ENCODE measurements around the gene PRKN. TPM values are rescaled to one million over a fixed set of nuclear protein-coding genes. Genes with fewer than 3 reads are reported as not detected.

The PRKN gene
- total and polyA plus RNA-seq, 9 donors, result 3.0 to 15.0 (median 9.2) TPM

GRCh38 chr6:161542346-161542980 lies 1185.1 kb downstream of the PRKN start:
- WGBS, 3 donors, result 34 to 44% (median 39%) methylated on average over 4 of the region's 4 CpGs
- TF ChIP-seq POLR2A (IDR thresholded peaks at IDR 0.05) (no peak), EP300 (IDR thresholded peaks at IDR 0.05) (no peak)
- TF ChIP-seq, protein P1, sequence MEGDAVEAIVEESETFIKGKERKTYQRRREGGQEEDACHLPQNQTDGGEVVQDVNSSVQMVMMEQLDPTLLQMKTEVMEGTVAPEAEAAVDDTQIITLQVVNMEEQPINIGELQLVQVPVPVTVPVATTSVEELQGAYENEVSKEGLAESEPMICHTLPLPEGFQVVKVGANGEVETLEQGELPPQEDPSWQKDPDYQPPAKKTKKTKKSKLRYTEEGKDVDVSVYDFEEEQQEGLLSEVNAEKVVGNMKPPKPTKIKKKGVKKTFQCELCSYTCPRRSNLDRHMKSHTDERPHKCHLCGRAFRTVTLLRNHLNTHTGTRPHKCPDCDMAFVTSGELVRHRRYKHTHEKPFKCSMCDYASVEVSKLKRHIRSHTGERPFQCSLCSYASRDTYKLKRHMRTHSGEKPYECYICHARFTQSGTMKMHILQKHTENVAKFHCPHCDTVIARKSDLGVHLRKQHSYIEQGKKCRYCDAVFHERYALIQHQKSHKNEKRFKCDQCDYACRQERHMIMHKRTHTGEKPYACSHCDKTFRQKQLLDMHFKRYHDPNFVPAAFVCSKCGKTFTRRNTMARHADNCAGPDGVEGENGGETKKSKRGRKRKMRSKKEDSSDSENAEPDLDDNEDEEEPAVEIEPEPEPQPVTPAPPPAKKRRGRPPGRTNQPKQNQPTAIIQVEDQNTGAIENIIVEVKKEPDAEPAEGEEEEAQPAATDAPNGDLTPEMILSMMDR (IDR thresholded peaks at IDR 0.05), result no peak

DNA sequence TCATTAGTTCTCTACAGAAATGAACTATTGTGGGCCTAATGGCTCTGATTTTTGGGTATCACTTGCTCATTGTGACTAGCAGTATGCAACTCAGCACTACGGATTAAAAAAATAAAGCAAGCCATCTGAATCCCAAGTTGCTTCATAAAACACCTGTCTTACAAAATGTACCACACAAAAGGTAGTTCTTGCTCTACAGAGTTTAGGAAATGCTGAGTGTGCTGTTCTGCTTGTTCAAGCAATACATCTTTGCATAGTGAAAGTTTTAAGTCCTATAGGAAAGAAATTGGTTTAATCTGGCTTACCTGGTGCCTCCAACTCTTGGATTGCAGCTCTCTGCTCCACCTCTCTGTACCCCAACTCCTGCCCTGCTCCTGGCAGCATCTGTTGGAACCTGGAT lies 1187.0 kb downstream of the PRKN start:
- Histone ChIP-seq H3K9me3 (no peaks in the 10 kb centered on the region), H3K36me3 (no peaks in the 10 kb centered on the region), H3K4me3 (no peak overlapping the region), H3K4me1 (ENCODE audit: insufficient read depth) (no peaks in the 10 kb centered on the region), H3K27me3 (no peaks in the 10 kb centered on the region), H3K27ac (no peak overlapping the region)
- DNase-seq, result no peak
- intact Hi-C loops (cut with DNase I), result no loop called here
- TF ChIP-seq, protein P1 (IDR thresholded peaks at IDR 0.05), result no peak
- TF ChIP-seq POLR2A (IDR thresholded peaks at IDR 0.05), result no peak
- no peak for TF ChIP-seq EP300 (IDR thresholded peaks at IDR 0.05)
- 84 to 92% (median 91%) methylated on average over 1 of the region's 1 CpG for WGBS, 3 donors

More at GRCh38 chr6:161542346-161542980, 1185.1 kb downstream of the PRKN start:
- no peak overlapping the region for H3K27ac ChIP-seq
- no peaks in the 10 kb centered on the region for H3K36me3 ChIP-seq
- no peak overlapping the region for H3K4me3 ChIP-seq
- intact Hi-C loops (cut with DNase I), result no loop called here
- no peak for DNase-seq
- no peaks in the 10 kb centered on the region for H3K4me1 ChIP-seq (ENCODE audit: insufficient read depth)
- no peaks in the 10 kb centered on the region for H3K27me3 ChIP-seq
- H3K9me3 ChIP-seq, result no peaks in the 10 kb centered on the region

GRCh38 chr6:161536224-161536630 lies 1191.3 kb downstream of the PRKN start:
- Histone ChIP-seq H3K27me3 (no peaks in the 10 kb centered on the region), H3K36me3 (no peaks in the 10 kb centered on the region), H3K4me1 (ENCODE audit: insufficient read depth) (no peaks in the 10 kb centered on the region), H3K27ac (no peak overlapping the region), H3K4me3 (no peak overlapping the region), H3K9me3 (no peaks in the 10 kb centered on the region)
- intact Hi-C loops (cut with DNase I), result no loop called here
- no peak for DNase-seq
- TF ChIP-seq EP300 (IDR thresholded peaks at IDR 0.05) (no peak), POLR2A (IDR thresholded peaks at IDR 0.05) (no peak)
- TF ChIP-seq, protein P1 (IDR thresholded peaks at IDR 0.05), result no peak
- 44 to 71% (median 64%) methylated on average over 3 of the region's 3 CpGs for WGBS, 3 donors

GRCh38 chr6:161534264-161534873 lies 1193.2 kb downstream of the PRKN start:
- TF ChIP-seq, protein P1 (IDR thresholded peaks at IDR 0.05), result no peak
- TF ChIP-seq EP300 (IDR thresholded peaks at IDR 0.05), result no peak
- TF ChIP-seq POLR2A (IDR thresholded peaks at IDR 0.05), result no peak
- no peaks in the 10 kb centered on the region for H3K27me3 ChIP-seq
- intact Hi-C loops (cut with DNase I), result no loop called here
- H3K4me1 ChIP-seq (ENCODE audit: insufficient read depth), result no peaks in the 10 kb centered on the region
- H3K36me3 ChIP-seq, result no peaks in the 10 kb centered on the region
- no peak overlapping the region for H3K4me3 ChIP-seq
- no peaks in the 10 kb centered on the region for H3K9me3 ChIP-seq
- 92 to 94% (median 93%) methylated on average over 13 of the region's 13 CpGs for WGBS, 3 donors
- DNase-seq, result no peak
- H3K27ac ChIP-seq, result no peak overlapping the region
